ENCODE data around the gene MACROD2. TPM values are rescaled to one million over a fixed set of nuclear protein-coding genes. Genes with fewer than 3 reads are reported as not detected.

The MACROD2 gene
- polyA plus RNA-seq, 1 donor, result 5.4 TPM

- Histone ChIP-seq H3K36me3 (ENCODE audit: control insufficient read depth, insufficient read depth, low read length) (no peaks in the 10 kb centered on the region), H3K9me3 (ENCODE audit: control insufficient read depth, low read depth, low read length) (no peaks in the 10 kb centered on the region), H3K4me1 (ENCODE audit: control insufficient read depth, insufficient read depth, low read length) (peaks cover 18% of the 10 kb centered on the region), H3K4me3 (ENCODE audit: low read length) (no peak overlapping the region), H3K27me3 (ENCODE audit: control insufficient read depth, insufficient read depth, low read length) (no peaks in the 10 kb centered on the region), H3K27ac (ENCODE audit: low read length) (no peak overlapping the region)
- DNase-seq, result no peak
- WGBS (ENCODE audit: insufficient coverage, low lambda C conversion rate), result no CpG with 5 or more reads among the region's 1 CpG
Observed at GRCh38 chr20:14878676-14879019, 883.3 kb downstream of the MACROD2 start.

- Histone ChIP-seq H3K9me3 (ENCODE audit: control insufficient read depth, low read depth, low read length) (no peaks in the 10 kb centered on the region), H3K4me3 (ENCODE audit: low read length) (no peak overlapping the region), H3K4me1 (ENCODE audit: control insufficient read depth, insufficient read depth, low read length) (peaks cover 18% of the 10 kb centered on the region), H3K27me3 (ENCODE audit: control insufficient read depth, insufficient read depth, low read length) (no peaks in the 10 kb centered on the region), H3K36me3 (ENCODE audit: control insufficient read depth, insufficient read depth, low read length) (no peaks in the 10 kb centered on the region), H3K27ac (ENCODE audit: low read length) (peak overlapping the region; percentile 6)
- 80% methylated on average over 1 of the region's 2 CpGs for WGBS (ENCODE audit: insufficient coverage, low lambda C conversion rate)
- peak in 1 of 2 donors; percentile 59 for DNase-seq
Observed at GRCh38 chr20:14879020-14879697, 883.8 kb downstream of the MACROD2 start.

- H3K9me3 ChIP-seq (ENCODE audit: control insufficient read depth, low read depth, low read length), result no peaks in the 10 kb centered on the region
- no peaks in the 10 kb centered on the region for H3K27me3 ChIP-seq (ENCODE audit: control insufficient read depth, insufficient read depth, low read length)
- no peak overlapping the region for H3K27ac ChIP-seq (ENCODE audit: low read length)
- H3K4me3 ChIP-seq (ENCODE audit: low read length), result no peak overlapping the region
- no peak for DNase-seq
- 100% methylated on average over 1 of the region's 5 CpGs for WGBS (ENCODE audit: insufficient coverage, low lambda C conversion rate)
- H3K36me3 ChIP-seq (ENCODE audit: control insufficient read depth, insufficient read depth, low read length), result no peaks in the 10 kb centered on the region
- peaks cover 18% of the 10 kb centered on the region for H3K4me1 ChIP-seq (ENCODE audit: control insufficient read depth, insufficient read depth, low read length)
Observed at GRCh38 chr20:14879839-14880238, 884.5 kb downstream of the MACROD2 start.

GRCh38 chr20:14881518-14881917, 886.2 kb downstream of the MACROD2 start:
- peak in 1 of 2 donors; percentile 30 for DNase-seq
- no peaks in the 10 kb centered on the region for H3K9me3 ChIP-seq (ENCODE audit: control insufficient read depth, low read depth, low read length)
- no peak overlapping the region for H3K4me3 ChIP-seq (ENCODE audit: low read length)
- H3K36me3 ChIP-seq (ENCODE audit: control insufficient read depth, insufficient read depth, low read length), result no peaks in the 10 kb centered on the region
- no peak overlapping the region for H3K27ac ChIP-seq (ENCODE audit: low read length)
- no peaks in the 10 kb centered on the region for H3K27me3 ChIP-seq (ENCODE audit: control insufficient read depth, insufficient read depth, low read length)
- peaks cover 18% of the 10 kb centered on the region for H3K4me1 ChIP-seq (ENCODE audit: control insufficient read depth, insufficient read depth, low read length)
- WGBS (ENCODE audit: insufficient coverage, low lambda C conversion rate), result no CpG with 5 or more reads among the region's 2 CpGs

- DNase-seq, result no peak
- Histone ChIP-seq H3K27ac (ENCODE audit: low read length) (no peak overlapping the region), H3K36me3 (ENCODE audit: control insufficient read depth, insufficient read depth, low read length) (no peaks in the 10 kb centered on the region), H3K9me3 (ENCODE audit: control insufficient read depth, low read depth, low read length) (no peaks in the 10 kb centered on the region), H3K4me1 (ENCODE audit: control insufficient read depth, insufficient read depth, low read length) (peaks cover 18% of the 10 kb centered on the region), H3K27me3 (ENCODE audit: control insufficient read depth, insufficient read depth, low read length) (no peaks in the 10 kb centered on the region), H3K4me3 (ENCODE audit: low read length) (no peak overlapping the region)
- 90% methylated on average over 2 of the region's 2 CpGs for WGBS (ENCODE audit: insufficient coverage, low lambda C conversion rate)
Observed at GRCh38 chr20:14882157-14882556, 886.8 kb downstream of the MACROD2 start.

GRCh38 chr20:14882846-14883245, 887.5 kb downstream of the MACROD2 start:
- no peaks in the 10 kb centered on the region for H3K27me3 ChIP-seq (ENCODE audit: control insufficient read depth, insufficient read depth, low read length)

GRCh38 chr20:14883324-14883723, 888.0 kb downstream of the MACROD2 start:
- Histone ChIP-seq H3K27ac (ENCODE audit: low read length) (no peak overlapping the region), H3K4me1 (ENCODE audit: control insufficient read depth, insufficient read depth, low read length) (peaks cover 18% of the 10 kb centered on the region), H3K4me3 (ENCODE audit: low read length) (no peak overlapping the region), H3K27me3 (ENCODE audit: control insufficient read depth, insufficient read depth, low read length) (no peaks in the 10 kb centered on the region), H3K36me3 (ENCODE audit: control insufficient read depth, insufficient read depth, low read length) (no peaks in the 10 kb centered on the region), H3K9me3 (ENCODE audit: control insufficient read depth, low read depth, low read length) (no peaks in the 10 kb centered on the region)
- no peak for DNase-seq
- 100% methylated on average over 1 of the region's 1 CpG for WGBS (ENCODE audit: insufficient coverage, low lambda C conversion rate)

More at GRCh38 chr20:14882846-14883245, 887.5 kb downstream of the MACROD2 start:
- Histone ChIP-seq H3K36me3 (ENCODE audit: control insufficient read depth, insufficient read depth, low read length) (no peaks in the 10 kb centered on the region), H3K9me3 (ENCODE audit: control insufficient read depth, low read depth, low read length) (no peaks in the 10 kb centered on the region), H3K4me3 (ENCODE audit: low read length) (no peak overlapping the region), H3K27ac (ENCODE audit: low read length) (no peak overlapping the region), H3K4me1 (ENCODE audit: control insufficient read depth, insufficient read depth, low read length) (peaks cover 18% of the 10 kb centered on the region)
- no peak for DNase-seq

- Histone ChIP-seq H3K36me3 (ENCODE audit: control insufficient read depth, insufficient read depth, low read length) (no peaks in the 10 kb centered on the region), H3K27me3 (ENCODE audit: control insufficient read depth, insufficient read depth, low read length) (no peaks in the 10 kb centered on the region), H3K4me3 (ENCODE audit: low read length) (no peak overlapping the region), H3K27ac (ENCODE audit: low read length) (no peak overlapping the region), H3K9me3 (ENCODE audit: control insufficient read depth, low read depth, low read length) (no peaks in the 10 kb centered on the region), H3K4me1 (ENCODE audit: control insufficient read depth, insufficient read depth, low read length) (peaks cover 9% of the 10 kb centered on the region)
- no peak for DNase-seq
- WGBS (ENCODE audit: insufficient coverage, low lambda C conversion rate), result 50% methylated on average over 1 of the region's 1 CpG
Observed at GRCh38 chr20:14885661-14886060, 890.3 kb downstream of the MACROD2 start.

- Histone ChIP-seq H3K9me3 (ENCODE audit: control insufficient read depth, low read depth, low read length) (no peaks in the 10 kb centered on the region), H3K36me3 (ENCODE audit: control insufficient read depth, insufficient read depth, low read length) (no peaks in the 10 kb centered on the region), H3K4me1 (ENCODE audit: control insufficient read depth, insufficient read depth, low read length) (no peaks in the 10 kb centered on the region), H3K27me3 (ENCODE audit: control insufficient read depth, insufficient read depth, low read length) (no peaks in the 10 kb centered on the region), H3K27ac (ENCODE audit: low read length) (no peak overlapping the region), H3K4me3 (ENCODE audit: low read length) (no peak overlapping the region)
- no CpG with 5 or more reads among the region's 3 CpGs for WGBS (ENCODE audit: insufficient coverage, low lambda C conversion rate)
- DNase-seq, result no peak
Observed at GRCh38 chr20:14888134-14888533, 892.8 kb downstream of the MACROD2 start.

- 100% methylated on average over 5 of the region's 5 CpGs for WGBS (ENCODE audit: insufficient coverage, low lambda C conversion rate)
- no peak overlapping the region for H3K4me3 ChIP-seq (ENCODE audit: low read length)
Observed at GRCh38 chr20:14889496-14890255, 894.4 kb downstream of the MACROD2 start.

GRCh38 chr20:14890713-14891112, 895.4 kb downstream of the MACROD2 start:
- H3K9me3 ChIP-seq (ENCODE audit: control insufficient read depth, low read depth, low read length), result no peaks in the 10 kb centered on the region
- H3K4me3 ChIP-seq (ENCODE audit: low read length), result no peak overlapping the region
- no peaks in the 10 kb centered on the region for H3K36me3 ChIP-seq (ENCODE audit: control insufficient read depth, insufficient read depth, low read length)
- DNase-seq, result no peak
- H3K4me1 ChIP-seq (ENCODE audit: control insufficient read depth, insufficient read depth, low read length), result no peaks in the 10 kb centered on the region
- no peaks in the 10 kb centered on the region for H3K27me3 ChIP-seq (ENCODE audit: control insufficient read depth, insufficient read depth, low read length)
- H3K27ac ChIP-seq (ENCODE audit: low read length), result no peak overlapping the region

More at GRCh38 chr20:14889496-14890255, 894.4 kb downstream of the MACROD2 start:
- H3K4me1 ChIP-seq (ENCODE audit: control insufficient read depth, insufficient read depth, low read length), result no peaks in the 10 kb centered on the region
- H3K36me3 ChIP-seq (ENCODE audit: control insufficient read depth, insufficient read depth, low read length), result no peaks in the 10 kb centered on the region
- no peaks in the 10 kb centered on the region for H3K9me3 ChIP-seq (ENCODE audit: control insufficient read depth, low read depth, low read length)
- DNase-seq, result no peak
- no peak overlapping the region for H3K27ac ChIP-seq (ENCODE audit: low read length)
- H3K27me3 ChIP-seq (ENCODE audit: control insufficient read depth, insufficient read depth, low read length), result no peaks in the 10 kb centered on the region
